GM19035 (cell line): ENCODE results near the gene CHST7.

Experiments used
- ATAC-seq: cut with Tn5 transposase; IDR thresholded peaks from one replicate; pipeline ENCODE4 v1.9.1; 2021; ENCODE audit not compliant: unreplicated experiment

The CHST7 gene

GRCh38 chrX:46602468-46603102, 29.0 kb downstream of the CHST7 start:
- no peak for ATAC-seq

- ATAC-seq = no peak
These were observed 34.4 kb downstream of the CHST7 start for GRCh38 chrX:46607916-46608315.

GRCh38 chrX:46610070-46610658, 36.6 kb downstream of the CHST7 start:
- ATAC-seq = no peak

GRCh38 chrX:46611658-46612362, 38.2 kb downstream of the CHST7 start:
- ATAC-seq = no peak

- ATAC-seq = no peak
These were observed 44.3 kb downstream of the CHST7 start for GRCh38 chrX:46617906-46618305.

GRCh38 chrX:46618947-46619346, 45.4 kb downstream of the CHST7 start:
- ATAC-seq = no peak

- ATAC-seq = no peak
These were observed 46.9 kb downstream of the CHST7 start for GRCh38 chrX:46620505-46620904.

- no peak for ATAC-seq
These were observed 48.0 kb downstream of the CHST7 start for GRCh38 chrX:46621572-46621971.

- ATAC-seq = no peak
These were observed 50.7 kb downstream of the CHST7 start for GRCh38 chrX:46624090-46624786.

- ATAC-seq = no peak
These were observed 53.0 kb downstream of the CHST7 start for GRCh38 chrX:46626566-46626965.

GRCh38 chrX:46627062-46627461, 53.5 kb downstream of the CHST7 start:
- ATAC-seq = no peak

- ATAC-seq = peak; percentile 27
These were observed 54.3 kb downstream of the CHST7 start for GRCh38 chrX:46627711-46628419.

GRCh38 chrX:46628460-46629371, 55.2 kb downstream of the CHST7 start:
- ATAC-seq = peak; percentile 84

- ATAC-seq = no peak
These were observed 56.6 kb downstream of the CHST7 start for GRCh38 chrX:46630141-46630540.

GRCh38 chrX:46634577-46634976, 61.0 kb downstream of the CHST7 start:
- ATAC-seq = no peak

- no peak for ATAC-seq
These were observed 61.6 kb downstream of the CHST7 start for GRCh38 chrX:46635186-46635585.

GRCh38 chrX:46636223-46636622, 62.7 kb downstream of the CHST7 start:
- no peak for ATAC-seq

GRCh38 chrX:46637938-46638337, 64.4 kb downstream of the CHST7 start:
- ATAC-seq = peak; percentile 59

- no peak for ATAC-seq
These were observed 68.6 kb downstream of the CHST7 start for GRCh38 chrX:46642145-46642544.

- no peak for ATAC-seq
These were observed 70.1 kb downstream of the CHST7 start for GRCh38 chrX:46643636-46644035.
